NCI-H1436 treated with DMSO at 0.1 percent for 48 hours (cell line): ENCODE measurements around the gene NCKAP5.

ENCODE experiments used
- DNase-seq: peaks from one replicate; lab custom pipeline; 2025; lab: John Stamatoyannopoulos, UW

The NCKAP5 gene

GRCh38 chr2:132798341-132798740, 769.9 kb downstream of the NCKAP5 start:
- DNase-seq = no peak

- DNase-seq = no peak
Measured at GRCh38 chr2:132797556-132797955, 770.7 kb downstream of the NCKAP5 start.

GRCh38 chr2:132797071-132797470, 771.2 kb downstream of the NCKAP5 start:
- DNase-seq = no peak

- no peak for DNase-seq
Measured at GRCh38 chr2:132795220-132795619, 773.0 kb downstream of the NCKAP5 start.

GRCh38 chr2:132793532-132793931, 774.7 kb downstream of the NCKAP5 start:
- no peak for DNase-seq

GRCh38 chr2:132790207-132790785, 778.0 kb downstream of the NCKAP5 start:
- no peak for DNase-seq

- DNase-seq = no peak
Measured at GRCh38 chr2:132789066-132789465, 779.2 kb downstream of the NCKAP5 start.

- DNase-seq = no peak
Measured at GRCh38 chr2:132788310-132788838, 779.9 kb downstream of the NCKAP5 start.

- DNase-seq = no peak
Measured at GRCh38 chr2:132783883-132784282, 784.4 kb downstream of the NCKAP5 start.

GRCh38 chr2:132782176-132782783, 786.0 kb downstream of the NCKAP5 start:
- no peak for DNase-seq

GRCh38 chr2:132780651-132781050, 787.6 kb downstream of the NCKAP5 start:
- no peak for DNase-seq

- DNase-seq = no peak
Measured at GRCh38 chr2:132779206-132779721, 789.0 kb downstream of the NCKAP5 start.

- DNase-seq = no peak
Measured at GRCh38 chr2:132776287-132776686, 792.0 kb downstream of the NCKAP5 start.

- DNase-seq = no peak
Measured at GRCh38 chr2:132774189-132774588, 794.1 kb downstream of the NCKAP5 start.

GRCh38 chr2:132773331-132773730, 794.9 kb downstream of the NCKAP5 start:
- no peak for DNase-seq

- DNase-seq = no peak
Measured at GRCh38 chr2:132772340-132772739, 795.9 kb downstream of the NCKAP5 start.

GRCh38 chr2:132766573-132766972, 801.7 kb downstream of the NCKAP5 start:
- no peak for DNase-seq

- no peak for DNase-seq
Measured at GRCh38 chr2:132761437-132761836, 806.8 kb downstream of the NCKAP5 start.

- no peak for DNase-seq
Measured at GRCh38 chr2:132760971-132761370, 807.3 kb downstream of the NCKAP5 start.

- no peak for DNase-seq
Measured at GRCh38 chr2:132760405-132760804, 807.9 kb downstream of the NCKAP5 start.

GRCh38 chr2:132758995-132759394, 809.3 kb downstream of the NCKAP5 start:
- DNase-seq = no peak

GRCh38 chr2:132757676-132758075, 810.6 kb downstream of the NCKAP5 start:
- no peak for DNase-seq

- DNase-seq = no peak
Measured at GRCh38 chr2:132757002-132757589, 811.2 kb downstream of the NCKAP5 start.
